Stimulated activated naive B cell treated with anti-CD40 and anti-IgM and Interleukin-4, amounts not matched to agents 10 μg/mL and 1 μg/mL and 100 μg/mL, for 72 hours (primary cell): Measurements from ENCODE around the gene STAC3.
A peak's percentile ranks its signal among the peaks of the same experiment; 100 is the strongest.

Source experiments
- ATAC-seq, 2 donors: fragments of 150-1000 bp; cut with Tn5 transposase; replicated peaks; 2 replicates each; pipeline ENCODE4 v1.10.0; 2021; ENCODE audit warnings: moderate library complexity in 1 of 2
- DNase-seq: peaks from one replicate; pipeline ENCODE4 v3.0.0; 2021
- H3K27ac Mint-ChIP-seq: one replicate; pipeline ENCODE4 v1.8.0; 2022; ENCODE audit warnings: mild to moderate bottlenecking, mixed read lengths
- H3K27me3 Mint-ChIP-seq, 2 donors: one replicate each; pipeline ENCODE4 v1.8.0; 2022; ENCODE audit warnings: mixed read lengths in 2 of 2
- H3K36me3 Mint-ChIP-seq, 2 donors: one replicate each; pipeline ENCODE4 v1.8.0; 2022; ENCODE audit warnings: mixed read lengths in 2 of 2, mild to moderate bottlenecking in 1 of 2
- H3K4me1 Mint-ChIP-seq, 2 donors: one replicate each; pipeline ENCODE4 v1.8.0; 2022; ENCODE audit warnings: mixed read lengths in 2 of 2, mild to moderate bottlenecking in 1 of 2
- H3K4me3 Mint-ChIP-seq, 2 donors: one replicate each; pipeline ENCODE4 v1.8.0; 2022; ENCODE audit warnings: mild to moderate bottlenecking in 2 of 2, mixed read lengths in 2 of 2, moderate library complexity in 1 of 2
- H3K9me3 Mint-ChIP-seq, 2 donors: one replicate each; pipeline ENCODE4 v1.8.0; 2022; ENCODE audit warnings: mixed read lengths in 2 of 2, mild to moderate bottlenecking in 1 of 2

Gene STAC3

GRCh38 chr12:57210461-57210860 lies 40.5 kb downstream of the STAC3 start:
- Mint-ChIP-seq H3K36me3 (no peaks in the 10 kb centered on the region), H3K4me3 (no peak overlapping the region)
- DNase-seq, result no peak

GRCh38 chr12:57209916-57210315 lies 41.1 kb downstream of the STAC3 start:
- DNase-seq, result no peak
- H3K27me3 Mint-ChIP-seq, result peaks cover 14 to 24% of the 10 kb centered on the region in 2 donors
- no peak overlapping the region for H3K27ac Mint-ChIP-seq
- ATAC-seq, result no peak
- H3K9me3 Mint-ChIP-seq, result no peaks in the 10 kb centered on the region
- H3K4me1 Mint-ChIP-seq, result peaks cover 19 to 22% of the 10 kb centered on the region in 2 donors
- H3K4me3 Mint-ChIP-seq, result no peak overlapping the region
- H3K36me3 Mint-ChIP-seq, result no peaks in the 10 kb centered on the region

More at GRCh38 chr12:57210461-57210860, 40.5 kb downstream of the STAC3 start:
- H3K4me1 Mint-ChIP-seq, result peaks cover 24 to 26% of the 10 kb centered on the region in 2 donors
- H3K27me3 Mint-ChIP-seq, result peaks cover 19 to 28% of the 10 kb centered on the region in 2 donors
- no peaks in the 10 kb centered on the region for H3K9me3 Mint-ChIP-seq
- no peak overlapping the region for H3K27ac Mint-ChIP-seq
- no peak for ATAC-seq

- DNase-seq (no peak), ATAC-seq (no peak)
- no peak overlapping the region for H3K4me3 Mint-ChIP-seq
- no peaks in the 10 kb centered on the region for H3K9me3 Mint-ChIP-seq
- H3K36me3 Mint-ChIP-seq, result no peaks in the 10 kb centered on the region
- H3K4me1 Mint-ChIP-seq, result peaks cover 7 to 10% of the 10 kb centered on the region in 2 donors
- H3K27ac Mint-ChIP-seq, result no peak overlapping the region
- H3K27me3 Mint-ChIP-seq, result peaks cover 12 to 17% of the 10 kb centered on the region in 2 donors
Observed at GRCh38 chr12:57208631-57209282, 42.2 kb downstream of the STAC3 start.

GRCh38 chr12:57207731-57208630 lies 43.0 kb downstream of the STAC3 start:
- Mint-ChIP-seq H3K36me3 (no peaks in the 10 kb centered on the region), H3K27me3 (peaks cover 10 to 12% of the 10 kb centered on the region in 2 donors), H3K9me3 (no peaks in the 10 kb centered on the region), H3K27ac (no peak overlapping the region), H3K4me1 (peaks cover 0 to 4% of the 10 kb centered on the region in 2 donors), H3K4me3 (no peak overlapping the region)
- ATAC-seq (peak in 1 of 2 donors; percentile 45), DNase-seq (no peak)

- peak in 1 of 2 donors; percentile 19 for ATAC-seq
- DNase-seq, result no peak
- H3K4me3 Mint-ChIP-seq, result no peak overlapping the region
- peaks cover 10 to 16% of the 10 kb centered on the region in 2 donors for H3K27me3 Mint-ChIP-seq
- H3K9me3 Mint-ChIP-seq, result no peaks in the 10 kb centered on the region
- H3K27ac Mint-ChIP-seq, result no peak overlapping the region
- H3K36me3 Mint-ChIP-seq, result no peaks in the 10 kb centered on the region
- peaks cover 0 to 2% of the 10 kb centered on the region in 2 donors for H3K4me1 Mint-ChIP-seq
Observed at GRCh38 chr12:57205931-57206330, 45.1 kb downstream of the STAC3 start.

GRCh38 chr12:57205186-57205585 lies 45.8 kb downstream of the STAC3 start:
- no peaks in the 10 kb centered on the region for H3K36me3 Mint-ChIP-seq
- no peak overlapping the region for H3K4me3 Mint-ChIP-seq
- no peak for ATAC-seq
- H3K27me3 Mint-ChIP-seq, result peaks cover 5 to 13% of the 10 kb centered on the region in 2 donors
- no peak overlapping the region for H3K27ac Mint-ChIP-seq
- no peaks in the 10 kb centered on the region for H3K9me3 Mint-ChIP-seq
- H3K4me1 Mint-ChIP-seq, result peaks cover 0 to 2% of the 10 kb centered on the region in 2 donors
- no peak for DNase-seq

- Mint-ChIP-seq H3K27ac (no peak overlapping the region), H3K27me3 (peaks cover 3 to 11% of the 10 kb centered on the region in 2 donors), H3K36me3 (no peaks in the 10 kb centered on the region), H3K4me1 (peaks cover 0 to 2% of the 10 kb centered on the region in 2 donors), H3K4me3 (no peak overlapping the region), H3K9me3 (no peaks in the 10 kb centered on the region)
- no peak for ATAC-seq
- DNase-seq, result no peak
Observed at GRCh38 chr12:57204454-57204853, 46.5 kb downstream of the STAC3 start.

- Mint-ChIP-seq H3K9me3 (no peaks in the 10 kb centered on the region), H3K4me1 (peaks cover 0 to 2% of the 10 kb centered on the region in 2 donors), H3K27me3 (peaks cover 3 to 11% of the 10 kb centered on the region in 2 donors), H3K4me3 (no peak overlapping the region), H3K27ac (no peak overlapping the region), H3K36me3 (no peaks in the 10 kb centered on the region)
- DNase-seq (no peak), ATAC-seq (no peak)
Observed at GRCh38 chr12:57203791-57204190, 47.2 kb downstream of the STAC3 start.

- Mint-ChIP-seq H3K4me3 (no peak overlapping the region), H3K4me1 (no peaks in the 10 kb centered on the region), H3K27ac (no peak overlapping the region), H3K9me3 (no peaks in the 10 kb centered on the region), H3K36me3 (no peaks in the 10 kb centered on the region), H3K27me3 (peaks cover 3 to 11% of the 10 kb centered on the region in 2 donors)
- no peak for DNase-seq
- no peak for ATAC-seq
Observed at GRCh38 chr12:57203201-57203600, 47.8 kb downstream of the STAC3 start.

GRCh38 chr12:57202321-57202720 lies 48.7 kb downstream of the STAC3 start:
- no peak overlapping the region for H3K27ac Mint-ChIP-seq
- DNase-seq (no peak), ATAC-seq (no peak)
- peaks cover 3 to 17% of the 10 kb centered on the region in 2 donors for H3K27me3 Mint-ChIP-seq
- no peak overlapping the region for H3K4me3 Mint-ChIP-seq
- H3K4me1 Mint-ChIP-seq, result no peaks in the 10 kb centered on the region
- H3K36me3 Mint-ChIP-seq, result no peaks in the 10 kb centered on the region
- no peaks in the 10 kb centered on the region for H3K9me3 Mint-ChIP-seq

- H3K4me1 Mint-ChIP-seq, result no peaks in the 10 kb centered on the region
- DNase-seq (no peak), ATAC-seq (no peak)
- H3K27ac Mint-ChIP-seq, result no peak overlapping the region
- H3K9me3 Mint-ChIP-seq, result no peaks in the 10 kb centered on the region
- H3K4me3 Mint-ChIP-seq, result no peak overlapping the region
- H3K27me3 Mint-ChIP-seq, result peaks cover 3 to 19% of the 10 kb centered on the region in 2 donors
- no peaks in the 10 kb centered on the region for H3K36me3 Mint-ChIP-seq
Observed at GRCh38 chr12:57201631-57202030, 49.4 kb downstream of the STAC3 start.

GRCh38 chr12:57201219-57201618 lies 49.8 kb downstream of the STAC3 start:
- Mint-ChIP-seq H3K36me3 (no peaks in the 10 kb centered on the region), H3K4me1 (no peaks in the 10 kb centered on the region), H3K27ac (no peak overlapping the region), H3K27me3 (peaks cover 3 to 19% of the 10 kb centered on the region in 2 donors), H3K4me3 (no peak overlapping the region), H3K9me3 (no peaks in the 10 kb centered on the region)
- DNase-seq, result no peak
- no peak for ATAC-seq

GRCh38 chr12:57200497-57200896 lies 50.5 kb downstream of the STAC3 start:
- no peak overlapping the region for H3K27ac Mint-ChIP-seq
- peaks cover 3 to 19% of the 10 kb centered on the region in 2 donors for H3K27me3 Mint-ChIP-seq
- no peaks in the 10 kb centered on the region for H3K4me1 Mint-ChIP-seq
- H3K36me3 Mint-ChIP-seq, result no peaks in the 10 kb centered on the region
- H3K9me3 Mint-ChIP-seq, result no peaks in the 10 kb centered on the region
- H3K4me3 Mint-ChIP-seq, result no peak overlapping the region
- DNase-seq (no peak), ATAC-seq (no peak)

- Mint-ChIP-seq H3K4me3 (no peak overlapping the region), H3K27me3 (peaks cover 0 to 16% of the 10 kb centered on the region in 2 donors), H3K9me3 (no peaks in the 10 kb centered on the region), H3K27ac (no peak overlapping the region), H3K36me3 (no peaks in the 10 kb centered on the region), H3K4me1 (no peaks in the 10 kb centered on the region)
- DNase-seq, result no peak
- no peak for ATAC-seq
Observed at GRCh38 chr12:57199191-57199590, 51.8 kb downstream of the STAC3 start.

GRCh38 chr12:57198329-57198728 lies 52.7 kb downstream of the STAC3 start:
- Mint-ChIP-seq H3K27me3 (peaks cover 0 to 16% of the 10 kb centered on the region in 2 donors), H3K4me1 (no peaks in the 10 kb centered on the region), H3K9me3 (no peaks in the 10 kb centered on the region), H3K4me3 (no peak overlapping the region), H3K36me3 (no peaks in the 10 kb centered on the region), H3K27ac (no peak overlapping the region)
- DNase-seq (no peak), ATAC-seq (no peak)
